ENCODE results near the gene DNAH3. TPM values are rescaled to one million over a fixed set of nuclear protein-coding genes. Genes with fewer than 3 reads are reported as not detected.

DNAH3 gene
- total and polyA plus RNA-seq, 2 of the 13 experiments (the other 11 are each of a cell fraction or from before 2014, with no cell fraction given): 0.07 to 0.08 TPM

DNA sequence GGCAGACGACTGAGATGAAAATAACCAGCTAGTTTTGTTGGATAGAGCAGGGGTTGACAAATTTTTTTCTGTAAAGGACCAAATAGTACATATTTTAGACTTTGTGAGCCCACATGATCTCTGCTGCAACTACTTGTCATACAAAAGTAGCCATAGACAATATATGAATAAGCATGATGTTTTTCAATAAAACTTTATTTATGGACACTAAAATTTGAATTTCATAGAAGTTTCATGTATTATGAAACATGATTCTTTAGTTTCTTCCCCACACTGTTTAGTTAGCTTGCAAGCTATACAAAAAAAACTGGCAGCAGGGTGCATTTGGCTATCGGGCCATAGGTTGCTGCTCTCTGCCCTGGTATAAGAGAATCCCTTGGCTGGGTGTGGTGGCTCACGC is 193.5 kb downstream of the DNAH3 start:
- in situ Hi-C loops (cut with HindIII; ENCODE audit: extremely low pct_ligation_motif_present, low pct_unique_long_range_greater_than_20kb): no loop called here
- H3K36me3 ChIP-seq (replicated peaks in 1 of 2; ENCODE audit: control insufficient read depth in 1 of 2, insufficient read depth in 2 of 2, low read length in 2 of 2): no peaks in the 10 kb centered on the region
- H3K9ac ChIP-seq (ENCODE audit: insufficient read depth, low read depth, low read length): no peak overlapping the region
- H4K20me1 ChIP-seq (ENCODE audit: insufficient read depth, low read length): no peaks in the 10 kb centered on the region
- H2AFZ ChIP-seq (ENCODE audit: low read length): no peak overlapping the region
- no peaks in the 10 kb centered on the region for H3K4me1 ChIP-seq (ENCODE audit: insufficient read depth, low read length)
- DNase-seq (ENCODE audit: low spot score) (no peak), ATAC-seq (no peak), FAIRE-seq (no peak)
- no peak for TF ChIP-seq ZNF614 (CRISPR knock-in tag; IDR thresholded peaks at IDR 0.05; ENCODE audit: borderline replicate concordance)
- TF ChIP-seq ZNF724P (CRISPR knock-in tag; IDR thresholded peaks at IDR 0.05; ENCODE audit: borderline replicate concordance): no peak
- TF ChIP-seq, protein P1, sequence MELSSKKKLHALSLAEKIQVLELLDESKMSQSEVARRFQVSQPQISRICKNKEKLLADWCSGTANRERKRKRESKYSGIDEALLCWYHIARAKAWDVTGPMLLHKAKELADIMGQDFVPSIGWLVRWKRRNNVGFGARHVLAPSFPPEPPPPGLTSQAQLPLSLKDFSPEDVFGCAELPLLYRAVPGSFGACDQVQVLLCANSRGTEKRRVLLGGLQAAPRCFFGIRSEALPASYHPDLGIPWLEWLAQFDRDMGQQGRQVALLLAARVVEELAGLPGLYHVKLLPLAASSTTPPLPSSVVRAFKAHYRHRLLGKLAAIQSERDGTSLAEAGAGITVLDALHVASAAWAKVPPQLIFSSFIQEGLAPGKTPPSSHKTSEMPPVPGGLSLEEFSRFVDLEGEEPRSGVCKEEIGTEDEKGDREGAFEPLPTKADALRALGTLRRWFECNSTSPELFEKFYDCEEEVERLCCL (CRISPR knock-in tag; IDR thresholded peaks at IDR 0.05; ENCODE audit: borderline replicate concordance): no peak
- TF ChIP-seq MEIS2 (CRISPR knock-in tag; IDR thresholded peaks at IDR 0.05): no peak
- TF ChIP-seq RELA (CRISPR knock-in tag; IDR thresholded peaks at IDR 0.05): no peak
- no peak for TF ChIP-seq ZNF788 (CRISPR knock-in tag; IDR thresholded peaks at IDR 0.05; ENCODE audit: borderline replicate concordance)
- no peak for TF ChIP-seq DBP (CRISPR knock-in tag; IDR thresholded peaks at IDR 0.05; ENCODE audit: not compliant biosample characterization)
- TF ChIP-seq ZNF33B (CRISPR knock-in tag; IDR thresholded peaks at IDR 0.05): no peak
- no peak for TF ChIP-seq ZFX (CRISPR knock-in tag; IDR thresholded peaks at IDR 0.05; ENCODE audit: low read depth)
- TF ChIP-seq NCOR1 (IDR thresholded peaks at IDR 0.05; ENCODE audit: borderline replicate concordance, low read length): no peak
- TF ChIP-seq ZNF773 (CRISPR knock-in tag; IDR thresholded peaks at IDR 0.05; ENCODE audit: borderline replicate concordance): no peak
- no peak for TF ChIP-seq NFE2 (CRISPR knock-in tag; IDR thresholded peaks at IDR 0.05)
- TF ChIP-seq YEATS2 (CRISPR knock-in tag; IDR thresholded peaks at IDR 0.05; ENCODE audit: borderline replicate concordance): no peak
- no peak for TF ChIP-seq UBTF (CRISPR knock-in tag; IDR thresholded peaks at IDR 0.05)
- no peak for TF ChIP-seq PATZ1 (CRISPR knock-in tag; IDR thresholded peaks at IDR 0.05)
- no peaks in the 10 kb centered on the region for H3K9me3 ChIP-seq (ENCODE audit: low read length)
- intact Hi-C loops (cut with micrococcal nuclease; ENCODE audit: unreplicated experiment): no loop called here
- BruUV-seq (replicated peaks): no TSS peak
- no peak overlapping the region for H3K27ac ChIP-seq (ENCODE audit: extremely low read length, insufficient read depth, low read length)
- H3K27me3 ChIP-seq (ENCODE audit: control insufficient read depth in 1 of 2, insufficient read depth in 2 of 2, low read length in 2 of 2): peaks cover 0 to 6% of the 10 kb centered on the region in 2 experiments; a peak in 2 of 5 replicates
- H3K4me3 ChIP-seq (replicated peaks in 1 of 3; ENCODE audit: insufficient read depth in 1 of 3, low read depth in 2 of 3, low read length in 3 of 3): no peak overlapping the region
- no peaks in the 10 kb centered on the region for H3K79me2 ChIP-seq (ENCODE audit: insufficient read depth, low read length)
- H3K4me2 ChIP-seq (ENCODE audit: low read depth, low read length): no peak overlapping the region
- WGBS (ENCODE audit: low lambda C conversion rate): 37% methylated on average over 3 of the region's 3 CpGs
- POLR2A ChIA-PET: no interaction called here
- CTCF ChIA-PET (ENCODE audit: low intra/inter-chr PET ratio, low total read pairs): no interaction called here

Measured in HepG2 (cell line).